ENCODE results near the gene POLE.

GRCh38 chr12:132708150-132708549 lies 21.0 kb upstream of the POLE start:
- TF ChIP-seq CTCF (IDR thresholded peaks at IDR 0.05) (no peak), POLR2A (IDR thresholded peaks at IDR 0.05) (no peak)

Data from lower leg skin (tissue), 3 donors.